ENCODE results near the gene JADE2.
A peak's percentile ranks its signal among the peaks of the same experiment; 100 is the strongest.

JADE2 gene

GRCh38 chr5:134577022-134577795 lies 51.7 kb downstream of the JADE2 start:
- H3K36me3 Mint-ChIP-seq = peaks cover 9% of the 10 kb centered on the region
- H3K27ac Mint-ChIP-seq = peak overlapping the region; percentile 62
- no peak overlapping the region for H3K4me3 Mint-ChIP-seq
- no peaks in the 10 kb centered on the region for H3K27me3 Mint-ChIP-seq
- no peaks in the 10 kb centered on the region for H3K9me3 Mint-ChIP-seq
- peaks cover 14% of the 10 kb centered on the region for H3K4me1 Mint-ChIP-seq

GRCh38 chr5:134577796-134578577 lies 52.5 kb downstream of the JADE2 start:
- Mint-ChIP-seq H3K9me3 (no peaks in the 10 kb centered on the region), H3K4me1 (peaks cover 14% of the 10 kb centered on the region), H3K27me3 (no peaks in the 10 kb centered on the region), H3K36me3 (peaks cover 9% of the 10 kb centered on the region), H3K4me3 (no peak overlapping the region), H3K27ac (no peak overlapping the region)

DNA sequence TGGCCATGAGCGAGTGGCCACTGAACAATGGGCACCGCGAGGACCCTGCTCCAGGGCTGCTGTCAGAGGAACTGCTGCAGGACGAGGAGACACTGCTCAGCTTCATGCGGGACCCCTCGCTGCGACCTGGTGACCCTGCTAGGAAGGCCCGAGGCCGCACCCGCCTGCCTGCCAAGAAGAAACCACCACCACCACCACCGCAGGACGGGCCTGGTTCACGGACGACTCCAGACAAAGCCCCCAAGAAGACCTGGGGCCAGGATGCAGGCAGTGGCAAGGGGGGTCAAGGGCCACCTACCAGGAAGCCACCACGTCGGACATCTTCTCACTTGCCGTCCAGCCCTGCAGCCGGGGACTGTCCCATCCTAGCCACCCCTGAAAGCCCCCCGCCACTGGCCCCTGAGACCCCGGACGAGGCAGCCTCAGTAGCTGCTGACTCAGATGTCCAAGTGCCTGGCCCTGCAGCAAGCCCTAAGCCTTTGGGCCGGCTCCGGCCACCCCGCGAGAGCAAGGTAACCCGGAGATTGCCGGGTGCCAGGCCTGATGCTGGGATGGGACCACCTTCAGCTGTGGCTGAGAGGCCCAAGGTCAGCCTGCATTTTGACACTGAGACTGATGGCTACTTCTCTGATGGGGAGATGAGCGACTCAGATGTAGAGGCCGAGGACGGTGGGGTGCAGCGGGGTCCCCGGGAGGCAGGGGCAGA lies 53.3 kb downstream of the JADE2 start:
- H3K27me3 Mint-ChIP-seq = no peaks in the 10 kb centered on the region
- peaks cover 17% of the 10 kb centered on the region for H3K4me1 Mint-ChIP-seq
- no peaks in the 10 kb centered on the region for H3K9me3 Mint-ChIP-seq
- no peak overlapping the region for H3K4me3 Mint-ChIP-seq
- no peak overlapping the region for H3K27ac Mint-ChIP-seq
- peaks cover 9% of the 10 kb centered on the region for H3K36me3 Mint-ChIP-seq

DNA sequence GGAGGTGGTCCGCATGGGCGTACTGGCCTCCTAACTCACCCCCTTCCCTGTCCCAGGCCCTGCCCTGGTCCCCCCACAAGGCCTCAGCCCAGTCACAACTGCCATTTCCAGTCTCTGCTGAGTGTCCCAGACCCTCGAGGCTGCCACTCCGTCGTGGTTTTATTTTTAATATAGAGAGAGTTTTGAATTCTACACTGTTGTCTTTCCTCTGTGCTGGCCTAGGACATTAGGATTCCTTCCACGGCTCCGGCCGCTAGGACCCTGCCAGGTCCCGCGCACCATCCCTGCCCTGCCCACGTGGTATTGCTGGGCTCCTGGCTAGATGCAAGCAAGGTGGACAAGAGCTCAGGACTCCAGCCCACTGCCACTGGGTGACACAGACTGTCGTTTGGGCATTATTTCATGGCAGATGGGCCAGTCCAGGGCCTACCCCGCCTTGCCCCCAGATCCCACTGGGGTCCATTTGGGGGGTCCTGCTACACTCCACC lies 53.9 kb downstream of the JADE2 start:
- peaks cover 8% of the 10 kb centered on the region for H3K36me3 Mint-ChIP-seq
- H3K9me3 Mint-ChIP-seq = no peaks in the 10 kb centered on the region
- peak overlapping the region; percentile 12 for H3K27ac Mint-ChIP-seq
- no peaks in the 10 kb centered on the region for H3K27me3 Mint-ChIP-seq
- no peak overlapping the region for H3K4me3 Mint-ChIP-seq
- H3K4me1 Mint-ChIP-seq = peaks cover 17% of the 10 kb centered on the region

- Mint-ChIP-seq H3K9me3 (no peaks in the 10 kb centered on the region), H3K27me3 (no peaks in the 10 kb centered on the region), H3K4me3 (no peak overlapping the region), H3K36me3 (peaks cover 8% of the 10 kb centered on the region), H3K27ac (no peak overlapping the region), H3K4me1 (peaks cover 17% of the 10 kb centered on the region)
These were observed 54.6 kb downstream of the JADE2 start for GRCh38 chr5:134580001-134580460.

DNA sequence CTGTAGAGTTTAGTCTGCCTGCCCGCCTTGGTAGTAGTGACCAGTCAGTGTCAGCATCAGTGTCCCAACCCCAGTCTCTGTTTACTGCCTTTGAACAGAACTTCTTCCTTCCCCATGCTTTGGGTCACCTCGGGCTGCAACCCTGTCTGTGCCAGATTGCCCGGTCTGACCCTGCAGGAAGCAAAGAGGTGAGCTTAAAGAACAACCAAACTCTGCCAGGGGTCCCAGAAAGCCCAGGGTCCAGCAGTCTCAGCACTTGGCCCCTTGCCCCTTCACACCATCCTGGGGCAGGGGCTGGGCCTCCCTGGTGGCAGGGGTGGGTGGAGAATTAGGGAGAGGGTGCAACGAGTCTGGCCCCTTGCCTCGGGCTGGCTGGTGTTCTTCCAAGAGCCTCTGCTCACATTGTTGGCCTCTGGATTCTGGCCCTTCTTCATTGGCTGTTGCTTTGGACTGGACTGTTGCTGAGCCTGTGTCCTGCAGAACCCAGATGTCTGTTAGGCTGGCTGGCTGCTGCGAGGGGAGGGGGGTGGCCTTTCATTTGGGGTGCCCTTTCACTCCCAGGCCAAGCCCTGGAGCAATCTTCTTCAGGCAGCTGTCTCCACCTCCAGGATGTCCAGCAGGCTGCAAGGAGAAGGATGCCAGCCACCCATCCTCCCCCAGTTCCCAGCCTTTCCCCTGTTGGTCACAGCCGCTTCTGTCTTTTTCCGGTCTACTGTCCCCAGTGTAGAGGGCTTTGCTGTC lies 55.9 kb downstream of the JADE2 start:
- H3K4me3 Mint-ChIP-seq = no peak overlapping the region
- H3K36me3 Mint-ChIP-seq = peaks cover 8% of the 10 kb centered on the region
- H3K27me3 Mint-ChIP-seq = no peaks in the 10 kb centered on the region
- H3K9me3 Mint-ChIP-seq = no peaks in the 10 kb centered on the region
- H3K27ac Mint-ChIP-seq = no peak overlapping the region
- H3K4me1 Mint-ChIP-seq = peaks cover 17% of the 10 kb centered on the region

- H3K4me3 Mint-ChIP-seq = no peak overlapping the region
- peaks cover 8% of the 10 kb centered on the region for H3K36me3 Mint-ChIP-seq
- no peaks in the 10 kb centered on the region for H3K9me3 Mint-ChIP-seq
- H3K27me3 Mint-ChIP-seq = no peaks in the 10 kb centered on the region
- no peak overlapping the region for H3K27ac Mint-ChIP-seq
- peaks cover 19% of the 10 kb centered on the region for H3K4me1 Mint-ChIP-seq
These were observed 56.8 kb downstream of the JADE2 start for GRCh38 chr5:134582281-134582680.

GRCh38 chr5:134582941-134583340 lies 57.5 kb downstream of the JADE2 start:
- Mint-ChIP-seq H3K4me1 (peaks cover 14% of the 10 kb centered on the region), H3K27me3 (no peaks in the 10 kb centered on the region), H3K27ac (no peak overlapping the region), H3K9me3 (no peaks in the 10 kb centered on the region), H3K4me3 (no peak overlapping the region), H3K36me3 (peaks cover 5% of the 10 kb centered on the region)

- peaks cover 11% of the 10 kb centered on the region for H3K4me1 Mint-ChIP-seq
- H3K9me3 Mint-ChIP-seq = no peaks in the 10 kb centered on the region
- H3K27ac Mint-ChIP-seq = peak overlapping the region; percentile 52
- no peak overlapping the region for H3K4me3 Mint-ChIP-seq
- H3K27me3 Mint-ChIP-seq = no peaks in the 10 kb centered on the region
- peaks cover 3% of the 10 kb centered on the region for H3K36me3 Mint-ChIP-seq
These were observed 58.3 kb downstream of the JADE2 start for GRCh38 chr5:134583766-134584165.

GRCh38 chr5:134584662-134585061 lies 59.2 kb downstream of the JADE2 start:
- Mint-ChIP-seq H3K27ac (no peak overlapping the region), H3K4me1 (peaks cover 11% of the 10 kb centered on the region), H3K4me3 (no peak overlapping the region), H3K9me3 (no peaks in the 10 kb centered on the region), H3K27me3 (no peaks in the 10 kb centered on the region), H3K36me3 (peaks cover 2% of the 10 kb centered on the region)

DNA sequence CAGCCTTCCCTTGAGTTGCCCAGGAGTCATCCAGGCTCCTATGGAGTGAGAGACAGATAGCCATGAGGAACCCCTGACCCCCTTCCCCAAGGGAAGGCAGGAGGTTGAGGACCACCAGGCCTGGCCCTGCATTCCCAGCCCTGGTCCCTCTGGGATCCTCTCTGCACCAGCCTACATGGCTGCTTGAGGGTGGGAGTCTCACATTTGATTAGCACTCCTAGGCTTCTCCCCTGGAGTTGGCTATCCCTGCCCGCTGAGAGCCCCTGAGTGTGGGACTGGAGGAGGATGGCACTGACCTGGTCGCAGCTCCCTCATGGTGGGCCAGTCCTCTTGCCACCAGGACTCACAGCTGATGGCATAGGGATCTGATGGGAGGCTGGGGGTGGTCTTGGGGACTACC lies 60.5 kb downstream of the JADE2 start:
- H3K36me3 Mint-ChIP-seq = no peaks in the 10 kb centered on the region
- no peaks in the 10 kb centered on the region for H3K9me3 Mint-ChIP-seq
- peaks cover 11% of the 10 kb centered on the region for H3K4me1 Mint-ChIP-seq

DNA sequence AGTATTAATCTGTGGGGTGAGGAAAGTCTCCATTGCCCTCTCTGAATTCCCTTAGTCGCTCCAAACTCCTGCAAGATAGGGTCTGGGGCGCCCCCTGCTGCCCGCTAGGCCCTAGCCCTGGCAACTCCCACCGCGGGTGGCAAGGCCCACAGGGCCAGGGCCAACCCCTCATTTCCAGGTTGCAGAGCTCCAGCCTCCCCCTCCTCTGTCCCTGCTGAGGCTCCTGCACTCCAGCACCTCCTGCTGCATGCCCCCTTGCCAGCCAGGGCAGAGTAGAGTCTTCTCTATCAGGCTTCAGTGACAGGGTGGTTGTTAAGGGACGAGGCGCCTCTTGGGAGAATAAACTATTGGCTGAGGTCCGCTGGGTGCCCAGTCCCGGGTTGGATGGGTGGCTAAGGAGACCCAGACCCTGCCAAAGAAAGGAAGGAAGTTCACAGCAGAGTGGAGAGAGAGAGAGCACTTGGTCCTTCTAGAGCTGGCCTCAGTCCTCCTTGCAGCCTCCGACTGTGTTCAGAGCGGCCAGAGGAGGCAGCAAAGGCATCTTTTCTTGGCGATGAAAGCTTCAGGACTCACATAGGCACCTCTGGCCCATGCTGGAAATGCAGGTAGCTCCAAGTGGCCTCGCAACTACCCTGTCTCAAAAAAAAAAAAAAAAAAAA lies 61.5 kb downstream of the JADE2 start:
- peaks cover 11% of the 10 kb centered on the region for H3K4me1 Mint-ChIP-seq
- H3K4me3 Mint-ChIP-seq = no peak overlapping the region
- no peaks in the 10 kb centered on the region for H3K9me3 Mint-ChIP-seq

More for the DNA sequence above, 60.5 kb downstream of the JADE2 start:
- Mint-ChIP-seq H3K27ac (no peak overlapping the region), H3K27me3 (no peaks in the 10 kb centered on the region), H3K4me3 (no peak overlapping the region)

DNA sequence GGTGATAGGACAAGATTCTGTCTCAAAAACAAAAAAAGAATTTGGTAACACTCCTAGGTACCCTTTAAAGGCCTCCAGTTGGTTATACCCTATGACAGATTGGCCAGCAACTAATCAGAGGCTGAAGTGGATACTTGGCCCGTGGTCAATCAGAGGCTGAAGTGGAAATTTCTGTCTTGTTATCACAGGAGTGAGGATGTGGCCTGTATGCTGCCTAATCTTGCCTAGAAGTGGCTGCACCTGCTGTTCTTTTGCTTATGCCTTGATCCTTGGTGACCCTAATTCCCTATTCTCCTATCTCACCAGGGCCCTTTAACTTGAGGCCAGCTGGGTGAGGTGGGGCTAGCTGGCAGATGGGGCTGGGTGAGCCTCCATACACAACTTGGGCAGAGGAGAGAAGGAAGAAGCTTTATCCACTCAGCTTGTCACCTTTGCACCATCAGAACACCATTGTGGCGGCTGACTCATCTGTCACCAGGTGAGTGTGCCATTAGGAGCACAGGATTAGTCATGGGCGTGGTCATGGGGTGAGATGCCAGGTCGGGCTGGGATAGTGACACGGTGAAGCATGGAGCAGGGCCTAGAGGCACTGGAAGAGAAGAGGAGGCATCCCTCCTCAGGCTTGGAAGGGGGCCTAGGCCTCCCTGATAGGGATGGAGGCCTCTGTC lies 65.7 kb downstream of the JADE2 start:
- Mint-ChIP-seq H3K36me3 (no peaks in the 10 kb centered on the region), H3K27me3 (peaks cover 3% of the 10 kb centered on the region)

More for the DNA sequence above, 61.5 kb downstream of the JADE2 start:
- Mint-ChIP-seq H3K36me3 (no peaks in the 10 kb centered on the region), H3K27ac (peak overlapping the region; percentile 81), H3K27me3 (no peaks in the 10 kb centered on the region)

DNA sequence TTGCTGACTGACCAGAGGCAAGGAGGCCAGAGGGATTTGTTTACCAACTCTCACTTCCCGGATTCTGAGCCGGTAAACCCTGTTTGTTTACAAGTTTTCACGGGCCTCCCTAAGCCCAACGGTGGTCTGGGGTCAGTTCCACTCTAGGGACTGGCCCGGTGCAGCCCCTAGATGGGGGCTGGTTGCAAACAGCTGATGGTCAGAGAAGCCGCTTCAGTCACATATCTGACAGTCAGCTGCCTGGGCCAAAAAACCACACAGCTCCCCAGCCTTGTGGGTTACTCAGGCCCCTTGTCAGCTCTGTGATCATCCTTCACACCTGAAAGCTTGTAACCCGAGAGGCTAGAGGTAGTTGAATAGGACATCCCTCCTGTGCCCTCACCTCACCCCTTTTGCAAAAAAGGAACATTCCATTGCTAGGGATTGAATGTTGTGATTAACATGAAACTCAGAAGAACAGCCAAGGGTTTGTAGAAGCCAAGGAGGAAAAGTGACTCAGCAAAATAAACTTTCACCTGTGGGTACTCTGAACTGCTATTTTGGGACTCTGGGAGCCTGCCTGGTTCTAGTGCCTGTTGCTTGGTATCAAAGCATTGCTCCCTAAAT lies 66.8 kb downstream of the JADE2 start:
- H3K27ac Mint-ChIP-seq = no peak overlapping the region
- H3K9me3 Mint-ChIP-seq = no peaks in the 10 kb centered on the region
- H3K4me1 Mint-ChIP-seq = peaks cover 7% of the 10 kb centered on the region
- peaks cover 3% of the 10 kb centered on the region for H3K27me3 Mint-ChIP-seq
- H3K4me3 Mint-ChIP-seq = no peak overlapping the region
- no peaks in the 10 kb centered on the region for H3K36me3 Mint-ChIP-seq

More for the DNA sequence above, 65.7 kb downstream of the JADE2 start:
- H3K4me3 Mint-ChIP-seq = no peak overlapping the region
- H3K27ac Mint-ChIP-seq = peak overlapping the region; percentile 20
- H3K4me1 Mint-ChIP-seq = peaks cover 14% of the 10 kb centered on the region
- no peaks in the 10 kb centered on the region for H3K9me3 Mint-ChIP-seq

Data from activated naive CD4-positive, alpha-beta T cell treated with anti-CD3 and anti-CD28 coated beads, Interleukin-2, amount 50 U/mL, for 24 hours (primary cell).